IMR-90 (cell line): ENCODE data around the gene TLCD4. TPM values are rescaled to one million over a fixed set of nuclear protein-coding genes. Genes with fewer than 3 reads are reported as not detected.

Experiments used
- ATAC-seq: fragments of 200-7000 bp; cut with Tn5 transposase; 2 replicates; pipeline ENCODE4 v1.9.1; 2020; ENCODE audit warnings: low read depth, mild to moderate bottlenecking, moderate library complexity
- BruUV-seq: library from RNA; stranded (reverse); fragments of 400-500 nt; replicated peaks from 2 replicates; lab custom pipeline; 2021; lab: Mats Ljungman, UMichigan
- CTCF ChIA-PET: fragments of 300-600 bp; formaldehyde crosslinking; extraction: SDS; loops from one replicate; lab custom pipeline; 2021; ENCODE audit warnings: antibody characterized with exemption; lab: Yijun Ruan, JAX
- POLR2A ChIA-PET: fragments of 300-600 bp; sonication (Branson Sonifier 250); formaldehyde crosslinking; loops from one replicate; lab custom pipeline; 2022; ENCODE audit warnings: antibody characterized with exemption; ENCODE audit not compliant: unreplicated experiment; lab: Charles Lee
- DNase-seq: peaks from one replicate; pipeline ENCODE4 v3.0.0; 2013
- H2AFZ ChIP-seq: replicated peaks from 2 replicates; pipeline ENCODE3; 2013; ENCODE audit warnings: low read length, mild to moderate bottlenecking; ENCODE audit not compliant: poor library complexity
- H2AK5ac ChIP-seq: 2 replicates; pipeline ENCODE4 v1.6.1; 2013; ENCODE audit warnings: low read depth, low read length, inconsistent platforms
- H2AK9ac ChIP-seq: replicated peaks from 2 replicates; pipeline ENCODE3; 2013; ENCODE audit warnings: mild to moderate bottlenecking, low read depth, low read length, moderate library complexity; ENCODE audit not compliant: poor library complexity
- H2BK120ac ChIP-seq: 2 replicates; pipeline ENCODE4 v1.6.1; 2013; ENCODE audit warnings: low read depth, low read length, inconsistent platforms
- H2BK15ac ChIP-seq: 3 replicates; pipeline ENCODE4 v1.6.1; 2013; ENCODE audit warnings: low read depth, low read length, inconsistent platforms
- H2BK20ac ChIP-seq: 2 replicates; pipeline ENCODE4 v1.6.1; 2013; ENCODE audit warnings: low read depth, mild to moderate bottlenecking, inconsistent platforms, low read length, moderate library complexity
- H2BK5ac ChIP-seq: 2 replicates; pipeline ENCODE4 v1.6.1; 2013; ENCODE audit warnings: mild to moderate bottlenecking, low read depth, low read length, inconsistent platforms; ENCODE audit not compliant: poor library complexity, severe bottlenecking
- H3K14ac ChIP-seq: replicated peaks from 2 replicates; pipeline ENCODE4 v1.6.1; 2013; ENCODE audit warnings: low read depth, low read length, inconsistent platforms
- H3K18ac ChIP-seq: 2 replicates; pipeline ENCODE4 v1.6.1; 2013; ENCODE audit warnings: low read depth, low read length, control low read depth
- H3K23ac ChIP-seq: 2 replicates; pipeline ENCODE4 v1.6.1; 2013; ENCODE audit warnings: low read depth, low read length, inconsistent platforms
- H3K27ac ChIP-seq: 2 replicates; pipeline ENCODE4 v1.5.1; 2013; ENCODE audit warnings: mild to moderate bottlenecking, control low read depth, low read length; ENCODE audit not compliant: insufficient read depth
- H3K27me3 ChIP-seq: 2 replicates; pipeline ENCODE4 v1.6.1; 2013; ENCODE audit warnings: low read length; ENCODE audit not compliant: control insufficient read depth, insufficient read depth
- H3K36me3 ChIP-seq: 2 replicates; pipeline ENCODE4 v1.6.1; 2013; ENCODE audit warnings: low read length, mixed read lengths; ENCODE audit not compliant: control insufficient read depth, insufficient read depth
- H3K4ac ChIP-seq: 2 replicates; pipeline ENCODE4 v1.6.1; 2013; ENCODE audit warnings: low read depth, low read length, inconsistent platforms
- H3K4me1 ChIP-seq: 2 replicates; pipeline ENCODE4 v1.6.1; 2013; ENCODE audit warnings: low read length, mixed read lengths; ENCODE audit not compliant: control insufficient read depth, insufficient read depth
- H3K4me2 ChIP-seq: 2 replicates; pipeline ENCODE4 v1.6.1; 2013; ENCODE audit warnings: low read depth, mild to moderate bottlenecking, control low read depth, low read length, moderate library complexity
- H3K4me3 ChIP-seq: 2 replicates; pipeline ENCODE4 v1.5.1; 2013; ENCODE audit warnings: low read depth, mild to moderate bottlenecking, control low read depth, low read length, moderate library complexity; ENCODE audit not compliant: insufficient read depth
- H3K56ac ChIP-seq: 2 replicates; pipeline ENCODE4 v1.6.1; 2013; ENCODE audit warnings: low read length, inconsistent platforms; ENCODE audit not compliant: insufficient read depth; ENCODE audit errors: extremely low read depth
- H3K79me1 ChIP-seq, 2 experiments: 2 replicates each; pipeline ENCODE4 v1.6.1; 2013; ENCODE audit warnings: low read length in 2 of 2, inconsistent platforms in 1 of 2, low read depth in 1 of 2
- H3K9ac ChIP-seq: 2 replicates; pipeline ENCODE4 v1.6.1; 2013; ENCODE audit warnings: low read depth, low read length, control low read depth
- H3K9me1 ChIP-seq: 2 replicates; pipeline ENCODE4 v1.6.1; 2013; ENCODE audit warnings: low read length, inconsistent platforms; ENCODE audit not compliant: insufficient read depth
- H3K9me3 ChIP-seq: 2 replicates; pipeline ENCODE4 v1.6.1; 2013; ENCODE audit warnings: low read length; ENCODE audit not compliant: control insufficient read depth, insufficient read depth
- H4K20me1 ChIP-seq: 2 replicates; pipeline ENCODE4 v1.6.1; 2013; ENCODE audit warnings: low read length, inconsistent platforms; ENCODE audit not compliant: insufficient read depth
- H4K5ac ChIP-seq: 2 replicates; pipeline ENCODE4 v1.6.1; 2013; ENCODE audit warnings: mild to moderate bottlenecking, low read depth, low read length, control low read depth
- H4K8ac ChIP-seq, 2 experiments: 2 replicates each; pipeline ENCODE4 v1.6.1; 2013; ENCODE audit warnings: low read depth in 2 of 2, low read length in 2 of 2, control low read depth in 1 of 2, inconsistent platforms in 1 of 2
- H4K91ac ChIP-seq: 2 replicates; pipeline ENCODE4 v1.6.1; 2013; ENCODE audit warnings: low read depth, low read length, inconsistent platforms; ENCODE audit not compliant: insufficient read depth
- FOS ChIP-seq: fragments of 150-350 bp; IDR thresholded peaks from 2 replicates; pipeline ENCODE4 v1.6.1; 2016; ENCODE audit warnings: low read depth, low read length
- MAZ ChIP-seq: IDR thresholded peaks from 2 replicates; pipeline ENCODE4 v1.6.1; 2012; ENCODE audit warnings: low read depth, mild to moderate bottlenecking, low read length, improper control_type of control experiment, moderate library complexity, borderline replicate concordance
- POLR2A ChIP-seq: IDR thresholded peaks from 2 replicates; pipeline ENCODE4 v1.6.1; 2012; ENCODE audit warnings: mild to moderate bottlenecking, low read depth, low read length
- RCOR1 ChIP-seq: IDR thresholded peaks from 2 replicates; pipeline ENCODE4 v1.6.1; 2012; ENCODE audit warnings: mild to moderate bottlenecking, low read length, improper control_type of control experiment; ENCODE audit not compliant: insufficient replicate concordance
- RFX5 ChIP-seq: IDR thresholded peaks from 2 replicates; pipeline ENCODE4 v1.8.0; 2012; ENCODE audit warnings: low read depth, mild to moderate bottlenecking, low read length, moderate library complexity
- WGBS, 2 experiments: methylation state at CpG; one replicate each; pipeline versions ENCODE4 v1.1.5 to v1.1.7; 2013; ENCODE audit warnings: missing lambda C conversion rate in 2 of 2; ENCODE audit not compliant: insufficient read length in 1 of 2; ENCODE audit errors: extremely low coverage in 2 of 2; 5-methylcytosine and 5-hydroxymethylcytosine counted together
- dilution Hi-C: fragments of 300-500 bp; cut with HindIII; formaldehyde crosslinking; loops from one replicate; pipeline ENCODE4 v1.14.3; 2018; ENCODE audit warnings: low sequenced_read_pairs; ENCODE audit not compliant: unreplicated experiment
- in situ Hi-C: fragments of 300-500 bp; cut with MboI; formaldehyde crosslinking; loops from 3 replicates; pipeline ENCODE4 v1.14.3; 2019; ENCODE audit warnings: low sequenced_read_pairs, inconsistent platforms, mixed read lengths
- intact Hi-C: fragments of 100-400 bp; cut with micrococcal nuclease; formaldehyde crosslinking; loops from 2 replicates; pipeline ENCODE4 v1.10.0; 2022
- polyA plus RNA-seq, 3 experiments: library from polyadenylated mRNA; depleted of rRNA; stranded (reverse); fragments of >200 nt; gene quantifications; 2 replicates each; pipeline ENCODE4 v1.2.3, GENCODE V29; 2012; ENCODE audit warnings: low replicate concordance in 1 of 3
- total RNA-seq: library from RNA; depleted of rRNA; stranded (reverse); fragments of >200 nt; gene quantifications from 2 replicates; pipeline ENCODE4 v1.2.3, GENCODE V29; 2012

Gene TLCD4
- total and polyA plus RNA-seq, 2 of the 4 experiments (the other 2 are of a cell fraction): 0.22 to 0.36 TPM

GRCh38 chr1:95111014-95111413, 6.1 kb upstream of the TLCD4 start:
- H2AFZ ChIP-seq: no peak overlapping the region
- no peak overlapping the region for H3K4me3 ChIP-seq
- H4K8ac ChIP-seq: no peak overlapping the region
- H3K9me3 ChIP-seq: no peaks in the 10 kb centered on the region
- H3K27ac ChIP-seq: no peak overlapping the region
- BruUV-seq: no TSS peak
- no peak overlapping the region for H3K4ac ChIP-seq
- no peak for ATAC-seq
- H2BK5ac ChIP-seq: no peak overlapping the region
- peaks cover 6% of the 10 kb centered on the region; the same call in 1 of the 2 replicates for H3K9me1 ChIP-seq
- H2BK20ac ChIP-seq: no peak overlapping the region
- DNase-seq: no peak
- no peaks in the 10 kb centered on the region; the same call in 1 of the 2 replicates for H3K4me1 ChIP-seq
- no peak overlapping the region for H3K56ac ChIP-seq
- no peaks in the 10 kb centered on the region for H4K20me1 ChIP-seq
- ChIA-PET CTCF (no interaction called here), POLR2A (no interaction called here)
- H3K18ac ChIP-seq: no peak overlapping the region
- H4K5ac ChIP-seq: no peak overlapping the region
- H3K14ac ChIP-seq: no peak overlapping the region
- TF ChIP-seq FOS (no peak), POLR2A (no peak), MAZ (no peak), RFX5 (no peak), RCOR1 (no peak)
- H2BK15ac ChIP-seq: no peak overlapping the region
- in situ Hi-C loops (no loop called here), dilution Hi-C loops (no loop called here), intact Hi-C loops (no loop called here)
- H4K91ac ChIP-seq: no peak overlapping the region
- H2AK5ac ChIP-seq: no peak overlapping the region
- no peak overlapping the region for H3K4me2 ChIP-seq
- WGBS, 2 experiments: no CpG with 5 or more reads among the region's 1 CpG
- H3K36me3 ChIP-seq: no peaks in the 10 kb centered on the region
- H3K9ac ChIP-seq: no peak overlapping the region
- H3K23ac ChIP-seq: no peak overlapping the region
- no peak overlapping the region for H2BK120ac ChIP-seq
- H3K79me1 ChIP-seq: no peaks in the 10 kb centered on the region
- no peak overlapping the region for H2AK9ac ChIP-seq
- peaks cover 5% of the 10 kb centered on the region for H3K27me3 ChIP-seq
